AG09319 (cell line): ENCODE data around the gene ACOXL.

Experiments used
- DNase-seq: peaks from one replicate; pipeline ENCODE4 v3.0.0-alpha.2; 2010; ENCODE audit warnings: low read depth; ENCODE audit errors: extremely low read depth
- TF ChIP-seq, protein P1 (sequence below): IDR thresholded peaks from 2 replicates; pipeline ENCODE4 v1.5.1; 2011; ENCODE audit warnings: low read depth, mild to moderate bottlenecking, inconsistent platforms, low read length, moderate library complexity

Gene ACOXL

DNA sequence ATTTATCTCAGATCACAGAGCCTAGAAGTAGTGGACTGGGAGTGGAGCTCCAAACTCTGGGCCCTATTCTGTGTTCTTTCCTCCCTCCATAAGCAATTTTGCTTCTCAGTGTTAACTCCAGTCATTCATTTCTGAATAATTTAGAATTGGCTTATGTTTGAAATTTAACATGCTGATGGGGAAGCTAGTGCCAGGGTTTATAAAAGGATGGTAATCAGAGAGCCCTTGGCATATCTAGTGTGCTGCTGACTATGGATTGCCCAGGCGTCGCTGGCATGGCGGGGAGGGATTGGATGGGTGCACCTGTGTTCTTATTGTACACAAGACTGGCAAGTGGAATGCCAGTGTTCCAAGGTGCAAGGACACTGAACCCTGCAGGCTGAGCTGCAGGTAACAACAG is 177.1 kb downstream of the ACOXL start:
- TF ChIP-seq, protein P1, sequence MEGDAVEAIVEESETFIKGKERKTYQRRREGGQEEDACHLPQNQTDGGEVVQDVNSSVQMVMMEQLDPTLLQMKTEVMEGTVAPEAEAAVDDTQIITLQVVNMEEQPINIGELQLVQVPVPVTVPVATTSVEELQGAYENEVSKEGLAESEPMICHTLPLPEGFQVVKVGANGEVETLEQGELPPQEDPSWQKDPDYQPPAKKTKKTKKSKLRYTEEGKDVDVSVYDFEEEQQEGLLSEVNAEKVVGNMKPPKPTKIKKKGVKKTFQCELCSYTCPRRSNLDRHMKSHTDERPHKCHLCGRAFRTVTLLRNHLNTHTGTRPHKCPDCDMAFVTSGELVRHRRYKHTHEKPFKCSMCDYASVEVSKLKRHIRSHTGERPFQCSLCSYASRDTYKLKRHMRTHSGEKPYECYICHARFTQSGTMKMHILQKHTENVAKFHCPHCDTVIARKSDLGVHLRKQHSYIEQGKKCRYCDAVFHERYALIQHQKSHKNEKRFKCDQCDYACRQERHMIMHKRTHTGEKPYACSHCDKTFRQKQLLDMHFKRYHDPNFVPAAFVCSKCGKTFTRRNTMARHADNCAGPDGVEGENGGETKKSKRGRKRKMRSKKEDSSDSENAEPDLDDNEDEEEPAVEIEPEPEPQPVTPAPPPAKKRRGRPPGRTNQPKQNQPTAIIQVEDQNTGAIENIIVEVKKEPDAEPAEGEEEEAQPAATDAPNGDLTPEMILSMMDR = no peak
- DNase-seq = no peak

DNA sequence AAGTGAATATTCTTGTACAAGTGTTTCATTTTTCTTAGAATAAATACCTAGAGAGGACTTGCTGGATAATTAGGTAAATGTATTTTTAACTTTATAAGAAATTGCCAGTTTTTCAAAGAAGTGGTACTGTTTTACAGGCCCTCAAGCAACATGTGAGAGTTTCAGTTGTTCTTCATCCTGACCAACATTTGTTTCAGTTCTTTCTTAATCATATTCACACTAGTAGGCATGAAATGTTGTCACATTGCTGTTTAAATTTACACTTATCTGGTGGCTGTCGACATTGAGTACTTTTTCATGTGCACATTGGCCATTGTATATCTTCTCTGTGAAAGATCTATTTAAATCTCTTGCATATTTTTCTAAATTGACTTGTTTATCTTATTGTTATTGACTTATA is 178.1 kb downstream of the ACOXL start:
- TF ChIP-seq, protein P1 = no peak
- no peak for DNase-seq

DNA sequence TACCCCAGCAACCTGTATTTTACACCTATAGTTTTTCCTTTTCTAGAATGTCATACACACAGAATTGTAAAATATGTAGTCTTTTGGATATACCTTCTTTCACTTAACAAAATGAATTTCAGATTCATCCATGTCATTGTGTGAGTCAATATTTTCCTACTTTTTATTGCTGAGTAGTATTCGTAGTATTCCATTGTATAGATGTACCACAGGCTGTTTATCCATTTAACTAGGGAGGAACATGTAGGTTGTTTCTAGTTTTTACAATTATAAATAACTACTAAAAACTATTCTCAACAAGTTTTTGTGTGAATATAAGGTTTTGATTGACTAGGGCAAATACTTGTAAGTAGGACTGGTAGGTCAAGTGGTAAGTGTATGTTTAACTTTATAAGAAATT is 187.4 kb downstream of the ACOXL start:
- no peak for DNase-seq
- TF ChIP-seq, protein P1 = no peak

DNA sequence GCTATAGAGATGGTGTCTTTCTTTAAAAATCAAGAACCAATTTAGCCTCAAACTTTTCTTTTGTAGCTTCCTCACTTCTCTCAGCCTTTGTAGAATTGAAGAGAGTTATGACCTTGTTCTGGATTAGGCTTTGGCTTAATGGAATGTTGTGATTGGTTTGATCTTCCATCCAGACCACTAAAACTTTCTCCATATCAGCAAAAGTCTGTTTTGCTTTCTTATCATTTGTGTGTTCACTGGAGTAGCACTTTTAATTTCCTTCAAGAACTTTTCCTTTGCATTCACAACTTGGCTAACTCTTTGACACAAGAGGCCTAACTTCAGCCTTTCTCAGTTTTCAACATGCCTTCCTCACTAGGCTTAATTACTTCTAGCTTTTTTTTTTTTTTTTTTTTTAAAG is 193.1 kb downstream of the ACOXL start:
- TF ChIP-seq, protein P1 = no peak
- DNase-seq = no peak

DNA sequence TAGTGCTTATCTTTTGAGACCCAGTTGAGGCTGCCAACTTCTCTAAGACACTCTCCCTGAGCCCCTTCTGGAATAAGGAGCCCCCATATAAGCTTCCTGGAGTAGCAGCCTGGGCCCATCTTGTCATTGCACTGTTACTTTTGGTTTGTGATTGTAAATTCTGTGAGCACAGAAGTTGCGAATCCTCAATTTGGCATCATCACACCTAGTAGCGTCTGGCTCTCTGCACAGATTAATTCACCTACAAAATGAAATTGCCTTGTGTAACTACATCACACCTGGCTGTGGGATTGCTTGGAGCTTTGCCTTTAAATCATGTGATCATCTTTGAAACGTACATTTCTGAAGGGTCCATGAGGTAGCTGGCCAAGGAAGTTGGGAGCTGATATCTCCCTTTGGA is 195.2 kb downstream of the ACOXL start:
- no peak for DNase-seq
- TF ChIP-seq, protein P1 = no peak

DNA sequence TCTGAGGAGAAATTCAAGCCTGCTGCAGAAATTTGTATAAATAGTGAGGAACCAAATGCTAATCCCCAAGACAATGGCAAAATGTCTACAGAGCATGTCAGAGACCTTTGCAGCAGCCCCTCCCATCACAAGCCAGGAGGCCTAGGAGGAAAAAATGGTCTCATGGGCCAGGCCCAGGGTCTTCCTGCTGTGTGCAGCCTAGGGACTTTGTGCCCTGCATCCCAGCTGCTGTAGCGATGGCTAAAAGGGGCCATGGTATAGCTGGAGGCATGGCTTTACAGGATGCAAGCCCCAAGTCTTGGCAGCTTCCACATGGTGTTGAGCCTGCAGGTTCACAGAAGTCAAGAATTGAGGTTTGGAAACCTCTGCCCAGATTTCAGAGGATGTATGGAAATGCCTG is 197.2 kb downstream of the ACOXL start:
- TF ChIP-seq, protein P1 = no peak
- DNase-seq = no peak

DNA sequence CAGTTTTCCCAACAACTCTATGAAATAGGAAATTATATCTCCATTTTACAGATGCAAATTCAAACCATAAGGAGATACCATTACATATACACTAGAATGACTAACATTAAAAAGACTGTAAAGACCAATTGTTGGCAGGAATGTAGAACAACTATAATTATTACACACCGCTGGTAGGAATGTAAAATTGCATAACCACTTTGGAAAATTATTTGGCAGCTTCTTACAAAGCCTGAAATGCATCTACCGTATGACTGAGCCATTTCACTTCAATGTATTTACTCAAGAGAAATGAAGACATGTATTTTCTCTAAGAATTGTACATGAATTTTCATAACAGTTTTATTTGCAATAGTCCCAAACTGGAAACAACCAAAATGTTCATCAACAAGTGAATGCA is 199.3 kb downstream of the ACOXL start:
- DNase-seq = no peak
- TF ChIP-seq, protein P1 = no peak
